Activated naive CD4-positive, alpha-beta T cell treated with anti-CD3 and anti-CD28 coated beads, Interleukin-2, amount 50 U/mL, for 16 hours (primary cell): Measurements from ENCODE around the gene MAN1C1.

ENCODE experiments used
- DNase-seq: peaks from one replicate; pipeline ENCODE4 v3.0.0-alpha.2; 2020

Gene MAN1C1

GRCh38 chr1:25616095-25616986 is at the start of gene MAN1C1:
Gene MAN1C1, plus strand, starts transcription at chr1:25616791. Its CDS starts 1,007 bp downstream, at chr1:25617798.
- DNase-seq: peak; percentile 77

GRCh38 chr1:25567710-25568089 is 48.9 kb upstream of the MAN1C1 start:
- no peak for DNase-seq

DNA sequence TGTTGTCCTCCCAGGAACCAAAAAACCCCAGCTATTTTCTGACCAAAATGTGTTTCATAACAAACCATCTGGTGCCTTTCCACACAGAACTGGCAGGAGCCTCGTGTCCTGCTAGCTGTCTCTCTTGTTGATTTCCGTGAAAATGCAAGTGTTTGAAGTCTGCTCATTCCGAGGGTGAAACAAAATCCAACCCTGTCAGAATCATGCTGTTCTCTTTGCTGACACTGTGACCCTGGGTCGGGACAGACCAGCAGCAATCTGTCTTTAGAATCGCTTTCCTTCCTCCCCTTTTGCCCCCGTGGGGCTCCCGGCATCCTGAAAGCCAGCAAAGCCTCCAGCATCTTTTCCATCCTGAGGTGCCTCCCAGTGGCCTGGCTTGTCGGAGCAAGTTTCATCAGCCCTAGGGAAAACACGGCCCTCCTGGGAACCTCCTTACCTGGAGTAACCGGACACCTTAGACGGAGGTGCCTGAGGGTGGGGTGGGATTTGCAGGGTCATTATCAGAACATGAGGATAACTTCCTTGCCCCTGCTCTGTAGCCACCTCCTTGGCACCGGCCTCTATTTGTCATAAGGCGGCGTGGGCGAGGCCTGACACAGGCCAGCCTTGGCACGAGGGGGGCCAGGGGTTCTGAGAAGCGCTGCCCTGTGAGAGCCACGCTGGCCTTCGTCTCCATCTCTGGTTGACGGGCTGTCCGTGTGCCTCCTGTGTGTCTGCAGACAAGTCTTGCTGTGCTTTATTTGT is 48.3 kb upstream of the MAN1C1 start:
- no peak for DNase-seq

DNA sequence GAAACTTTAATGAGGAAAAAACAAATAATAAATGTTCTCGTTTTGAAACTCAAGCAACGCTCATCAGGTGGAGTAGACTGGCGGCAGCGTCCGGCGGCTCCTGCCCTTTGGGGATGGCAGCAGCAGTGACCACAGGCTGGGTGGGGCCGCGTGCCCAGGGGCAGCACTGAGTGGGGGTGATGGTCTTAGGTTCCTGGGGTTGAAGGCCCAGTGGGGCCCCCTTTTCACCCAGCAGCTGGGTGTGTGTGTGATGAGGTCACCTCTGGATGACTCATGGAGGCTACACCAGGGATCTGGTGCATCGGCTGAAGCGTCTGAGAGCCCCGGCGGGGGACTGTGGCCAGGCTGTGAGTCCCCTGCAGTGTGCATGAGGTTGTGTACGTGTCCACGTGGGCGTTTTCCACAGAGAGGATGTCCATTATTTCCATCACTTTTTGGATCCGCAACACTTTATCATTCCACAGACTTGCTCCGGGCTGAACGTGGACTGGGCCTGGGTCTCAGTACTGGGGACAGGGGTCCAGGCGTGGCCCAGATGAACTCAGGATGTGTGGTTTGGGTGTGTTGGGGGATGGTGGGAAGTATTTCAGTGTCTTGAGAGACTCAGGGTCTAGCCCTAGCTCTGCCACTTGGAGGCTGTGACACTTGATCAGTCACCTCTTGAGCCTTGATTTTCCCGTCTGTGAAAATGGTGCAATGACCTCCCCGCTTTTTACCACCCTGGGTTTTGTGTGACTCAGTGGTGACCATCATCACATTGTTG is 47.6 kb upstream of the MAN1C1 start:
- peak; percentile 26 for DNase-seq

- DNase-seq: no peak
Measured at GRCh38 chr1:25569597-25570396, 46.8 kb upstream of the MAN1C1 start.

DNA sequence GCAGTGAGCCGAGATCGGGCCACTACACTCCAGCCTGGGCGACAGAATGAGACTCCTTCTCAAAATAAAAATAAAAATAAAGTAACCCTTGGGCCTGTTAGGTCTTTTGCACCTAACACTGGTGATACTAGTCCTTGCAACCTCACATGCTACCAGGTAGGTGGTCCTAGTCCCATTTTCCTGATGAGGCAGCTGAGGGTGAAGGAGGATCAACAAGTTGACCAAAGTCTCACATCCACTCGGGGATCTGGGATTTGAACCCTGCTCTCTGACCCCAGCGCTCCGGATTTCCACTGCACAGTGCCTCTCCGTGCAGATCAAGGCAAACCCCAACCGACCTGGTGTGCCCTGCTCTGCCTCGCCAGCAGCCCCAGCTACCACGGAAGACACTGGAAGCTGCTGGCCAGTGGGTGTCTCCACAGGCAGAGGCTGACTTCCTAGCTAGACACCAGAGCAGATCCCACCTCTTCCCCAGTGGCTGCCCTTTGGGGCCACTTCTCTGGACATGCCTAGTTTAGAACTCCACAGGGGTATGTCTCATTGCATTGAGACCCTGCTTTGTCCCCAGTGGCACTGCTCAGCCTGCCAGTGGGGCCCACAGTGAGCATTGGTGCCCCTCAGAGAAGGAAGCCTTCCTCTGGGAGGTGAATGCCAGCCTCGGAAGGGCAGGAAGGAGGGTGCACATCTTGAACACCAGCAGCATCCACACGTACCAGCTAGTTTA is 45.6 kb upstream of the MAN1C1 start:
- DNase-seq: no peak

DNA sequence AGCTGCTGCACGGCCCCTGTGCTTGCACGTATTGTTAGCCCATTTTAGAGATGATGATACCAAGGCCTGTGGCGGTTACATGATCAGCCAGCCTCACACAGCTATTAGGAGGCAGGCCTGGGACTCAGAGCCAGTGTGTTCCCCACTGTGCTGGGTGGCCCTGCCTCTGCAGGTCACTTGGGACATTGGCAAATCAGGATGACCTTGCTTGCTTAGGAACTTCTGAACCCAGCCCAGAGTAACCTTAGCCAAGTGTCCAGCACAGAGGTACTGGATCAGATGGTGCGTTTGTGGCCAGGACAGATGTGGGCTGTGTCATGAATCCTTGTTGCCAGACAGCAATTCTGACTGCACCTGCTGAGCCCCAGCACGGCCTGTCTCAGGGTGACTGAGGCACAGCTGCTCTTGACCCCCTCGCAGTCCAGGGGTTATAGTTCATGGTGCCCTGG is 45.0 kb upstream of the MAN1C1 start:
- DNase-seq: no peak

GRCh38 chr1:25572107-25572506 is 44.5 kb upstream of the MAN1C1 start:
- DNase-seq: no peak

DNA sequence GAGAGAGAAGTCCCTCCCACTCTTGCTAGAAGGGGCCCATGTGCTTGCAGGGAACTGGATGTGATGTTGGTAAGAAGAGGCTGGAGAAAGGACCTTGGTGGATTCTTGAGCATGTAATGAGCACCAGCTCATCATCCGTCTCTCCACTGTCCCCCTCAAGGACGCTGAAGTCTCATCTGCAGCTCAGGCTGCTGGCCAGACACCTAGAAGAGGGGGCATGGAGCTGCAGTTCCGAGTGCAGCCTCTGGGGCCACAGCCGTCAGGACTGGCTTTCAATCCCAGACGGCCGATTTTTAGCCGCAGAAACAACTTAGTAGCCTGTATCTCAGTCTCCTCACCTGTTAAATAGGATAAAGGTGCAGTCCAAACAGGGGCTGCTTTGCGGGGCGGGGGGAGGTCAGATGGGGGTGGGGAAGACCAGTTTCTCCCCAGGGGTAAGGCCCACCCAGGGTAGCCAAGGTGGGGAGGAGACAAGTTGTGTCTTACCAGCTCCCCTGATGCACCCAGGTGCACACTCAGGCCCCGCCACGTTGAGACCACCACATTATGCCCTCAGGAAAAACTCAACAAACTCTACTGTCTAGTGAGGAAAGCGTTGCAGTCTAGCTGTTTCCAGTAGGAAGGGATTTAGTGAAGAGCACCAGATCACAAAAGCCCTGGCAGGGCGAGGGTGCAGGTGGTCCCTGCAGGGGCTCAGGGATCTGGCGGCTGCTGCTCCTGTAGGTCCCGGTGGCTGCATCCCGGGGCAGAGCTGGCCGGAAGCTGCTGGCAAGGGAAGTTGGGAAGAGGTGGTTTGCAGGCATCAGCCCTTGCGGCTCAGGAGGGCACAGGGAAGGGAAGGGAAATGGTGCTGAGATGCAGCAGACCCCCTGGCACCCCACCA is 43.6 kb upstream of the MAN1C1 start:
- DNase-seq: peak; percentile 64

DNA sequence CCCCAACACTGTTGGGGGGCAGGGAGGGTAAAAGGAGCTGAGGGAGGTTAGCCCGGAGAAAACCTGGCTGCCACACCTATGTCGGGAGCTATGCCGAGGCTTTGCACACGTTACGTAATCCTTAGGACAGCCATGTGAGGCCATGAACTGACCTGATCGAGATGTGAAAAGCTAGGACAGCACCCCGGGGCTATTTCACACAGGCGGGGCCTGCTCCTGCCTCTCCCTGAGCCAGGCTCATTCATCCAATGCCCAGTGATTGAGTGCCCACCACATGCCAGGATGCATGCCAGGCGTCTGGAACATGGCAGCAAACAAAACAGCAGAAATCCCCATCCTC is 43.0 kb upstream of the MAN1C1 start:
- no peak for DNase-seq

DNA sequence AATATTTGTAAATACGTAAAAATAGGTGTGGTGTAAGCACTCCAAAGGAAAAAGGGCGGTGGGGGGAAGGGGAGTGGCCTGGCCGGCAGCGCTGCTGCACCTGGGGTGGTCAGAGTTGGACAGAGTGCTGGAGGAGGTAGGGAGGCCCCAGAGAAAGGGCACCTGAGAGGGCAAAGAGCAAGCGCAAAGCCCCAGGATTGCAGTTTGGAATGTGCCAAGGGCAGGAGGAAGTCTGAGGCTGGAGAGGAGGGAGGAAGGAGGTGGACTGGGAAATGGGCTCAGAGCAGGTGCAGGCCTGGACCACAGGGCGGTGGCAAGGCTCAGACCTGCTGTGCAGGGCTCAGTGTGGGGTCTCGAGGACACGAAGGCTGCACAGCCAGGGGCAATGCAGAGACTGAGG is 42.6 kb upstream of the MAN1C1 start:
- no peak for DNase-seq

GRCh38 chr1:25575191-25575590 is 41.4 kb upstream of the MAN1C1 start:
- no peak for DNase-seq

GRCh38 chr1:25576459-25577133 is 40.0 kb upstream of the MAN1C1 start:
- no peak for DNase-seq

- DNase-seq: no peak
Measured at GRCh38 chr1:25577134-25577920, 39.3 kb upstream of the MAN1C1 start.

DNA sequence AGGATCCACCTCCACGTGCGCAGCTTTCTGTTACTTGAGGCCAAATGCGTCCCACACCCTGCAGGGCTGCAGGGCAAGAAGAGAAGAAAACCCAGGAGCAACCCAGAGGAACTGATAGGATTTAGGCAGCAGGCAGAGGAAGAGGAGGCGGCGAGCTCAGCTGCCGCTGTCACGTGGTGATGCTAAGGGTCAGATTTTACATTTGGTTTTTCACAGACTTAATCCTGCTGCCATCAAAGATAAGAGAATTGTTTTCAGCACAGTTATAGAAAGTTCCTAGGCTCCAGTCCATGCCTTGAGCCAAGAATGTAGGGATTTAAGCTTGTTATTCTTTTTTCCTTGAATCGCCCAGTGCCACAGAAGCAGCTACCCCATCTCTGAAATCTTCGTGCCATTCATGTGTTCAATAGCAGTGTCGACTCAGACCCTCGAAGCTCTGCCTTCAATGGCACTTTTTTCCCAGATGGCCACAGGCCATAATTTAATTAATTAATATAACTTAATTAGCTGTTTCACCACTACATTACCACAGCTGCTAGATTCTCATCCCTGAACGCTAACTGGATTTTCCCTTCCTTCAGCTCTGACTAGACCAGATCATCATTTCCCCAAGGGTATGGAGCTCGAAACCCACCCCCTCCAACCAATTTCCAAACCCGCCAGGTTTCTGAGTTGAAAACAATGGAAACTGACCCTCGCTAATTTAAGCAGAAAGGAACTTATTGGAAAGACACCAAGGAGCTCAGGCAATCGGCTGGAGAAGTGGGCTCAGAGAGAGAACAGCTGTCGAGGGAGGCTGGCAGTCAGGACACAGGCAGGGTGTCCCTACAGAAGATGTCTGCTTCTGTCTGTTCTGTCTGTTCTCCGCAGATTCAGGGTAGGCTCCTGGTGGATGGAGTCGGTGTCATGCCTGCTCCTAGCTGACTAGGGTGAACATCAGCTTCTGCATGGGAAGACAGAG is 37.0 kb upstream of the MAN1C1 start:
- no peak for DNase-seq

- no peak for DNase-seq
Measured at GRCh38 chr1:25580927-25581326, 35.7 kb upstream of the MAN1C1 start.

- no peak for DNase-seq
Measured at GRCh38 chr1:25581764-25582163, 34.8 kb upstream of the MAN1C1 start.
